Lower leg skin (tissue), 4 donors: ENCODE results near the gene CDH13. TPM values are rescaled to one million over a fixed set of nuclear protein-coding genes. Genes with fewer than 3 reads are reported as not detected.

Experiments used
- DNase-seq, 2 donors: peaks; one replicate each; pipeline ENCODE4 v3.0.0-alpha.2; 2019; ENCODE audit warnings: low spot score in 2 of 2
- H3K4me3 ChIP-seq: fragments of 200-600 bp; sonication (generic); 2 replicates; pipeline ENCODE4 v1.5.1; 2017; ENCODE audit warnings: mild to moderate bottlenecking, low read depth; ENCODE audit not compliant: poor library complexity, severe bottlenecking
- POLR2A ChIP-seq, 2 donors: fragments of 450-650 bp; IDR thresholded peaks; one replicate each; pipeline ENCODE4 v1.6.1; 2016 to 2017; ENCODE audit warnings: antibody characterized with exemption in 2 of 2, mild to moderate bottlenecking in 1 of 2, moderate library complexity in 1 of 2
- WGBS, 2 donors: methylation state at CpG; one replicate each; pipeline ENCODE4 v1.1.5; 2018; 5-methylcytosine and 5-hydroxymethylcytosine counted together
- intact Hi-C: fragments of 100-400 bp; cut with DNase I; formaldehyde crosslinking; loops from one replicate; pipeline ENCODE4 v1.15.0; 2023; ENCODE audit warnings: low total_unique reads
- total RNA-seq, 4 donors: library from RNA; depleted of rRNA; stranded (reverse); fragments of >200 nt; gene quantifications; one replicate each; pipeline ENCODE4 v1.1.0, GENCODE V29; 2016
- TF ChIP-seq, protein P1 (sequence below), 3 donors: fragments of 450-650 bp; IDR thresholded peaks; one replicate each; pipeline ENCODE4 v1.5.1; 2016; ENCODE audit warnings: antibody characterized with exemption in 3 of 3, mild to moderate bottlenecking in 3 of 3, moderate library complexity in 2 of 3

Gene CDH13
- total RNA-seq, 4 donors from 2014 or later, result 102 to 246 (median 155) TPM

DNA sequence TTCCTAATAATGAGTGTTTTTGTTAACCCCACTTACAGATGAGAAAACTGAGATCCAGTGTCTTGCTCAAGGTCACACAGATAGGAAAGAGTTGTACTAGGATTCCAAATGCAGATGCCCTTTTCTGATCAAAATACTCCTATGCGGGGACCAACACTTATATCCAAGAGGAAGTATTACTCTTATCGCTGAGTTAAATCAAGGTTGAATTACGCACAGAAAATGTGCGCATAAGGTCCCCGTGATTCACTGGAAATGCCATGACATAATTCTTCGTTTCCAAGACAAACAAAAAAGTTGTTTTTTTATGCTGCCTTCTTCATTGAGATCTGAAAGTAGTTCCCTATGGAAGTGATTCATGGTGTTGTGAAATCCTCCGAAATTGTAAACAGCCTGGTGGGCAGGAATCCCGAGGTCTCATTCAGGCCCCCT, 717.2 kb downstream of the CDH13 start:
- intact Hi-C loops, result no loop called here
- no peak for DNase-seq
- 58 to 66% methylated on average over 8 of the region's 8 CpGs for WGBS, 2 donors
- no peak overlapping the region for H3K4me3 ChIP-seq
- no peak for TF ChIP-seq POLR2A (IDR thresholded peaks at IDR 0.05)
- TF ChIP-seq, protein P1, sequence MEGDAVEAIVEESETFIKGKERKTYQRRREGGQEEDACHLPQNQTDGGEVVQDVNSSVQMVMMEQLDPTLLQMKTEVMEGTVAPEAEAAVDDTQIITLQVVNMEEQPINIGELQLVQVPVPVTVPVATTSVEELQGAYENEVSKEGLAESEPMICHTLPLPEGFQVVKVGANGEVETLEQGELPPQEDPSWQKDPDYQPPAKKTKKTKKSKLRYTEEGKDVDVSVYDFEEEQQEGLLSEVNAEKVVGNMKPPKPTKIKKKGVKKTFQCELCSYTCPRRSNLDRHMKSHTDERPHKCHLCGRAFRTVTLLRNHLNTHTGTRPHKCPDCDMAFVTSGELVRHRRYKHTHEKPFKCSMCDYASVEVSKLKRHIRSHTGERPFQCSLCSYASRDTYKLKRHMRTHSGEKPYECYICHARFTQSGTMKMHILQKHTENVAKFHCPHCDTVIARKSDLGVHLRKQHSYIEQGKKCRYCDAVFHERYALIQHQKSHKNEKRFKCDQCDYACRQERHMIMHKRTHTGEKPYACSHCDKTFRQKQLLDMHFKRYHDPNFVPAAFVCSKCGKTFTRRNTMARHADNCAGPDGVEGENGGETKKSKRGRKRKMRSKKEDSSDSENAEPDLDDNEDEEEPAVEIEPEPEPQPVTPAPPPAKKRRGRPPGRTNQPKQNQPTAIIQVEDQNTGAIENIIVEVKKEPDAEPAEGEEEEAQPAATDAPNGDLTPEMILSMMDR (IDR thresholded peaks at IDR 0.05), result no peak

GRCh38 chr16:83345846-83346640, 719.3 kb downstream of the CDH13 start:
- no peak for TF ChIP-seq POLR2A (IDR thresholded peaks at IDR 0.05)
- TF ChIP-seq, protein P1 (IDR thresholded peaks at IDR 0.05), result no peak
- WGBS, 2 donors, result 76 to 82% methylated on average over 14 of the region's 14 CpGs
- H3K4me3 ChIP-seq, result no peak overlapping the region

DNA sequence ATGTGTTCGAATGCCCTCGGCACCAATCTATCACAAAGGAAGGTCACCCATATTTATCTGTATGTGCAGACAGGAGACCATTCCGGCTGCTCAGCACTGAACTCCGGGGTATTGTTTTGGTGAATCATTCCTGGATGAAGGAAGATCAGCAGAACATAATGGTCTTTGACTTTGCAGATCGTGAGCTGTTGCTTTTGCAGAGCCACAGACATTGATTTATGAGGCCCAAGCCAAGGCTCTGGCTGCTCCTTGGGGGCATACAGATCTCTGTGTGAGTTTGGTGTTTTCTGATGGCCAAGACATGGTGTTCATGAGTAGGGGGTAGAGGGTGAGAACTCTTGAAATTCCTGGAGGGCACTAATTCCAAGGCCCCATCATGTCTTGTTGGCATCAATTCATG, 722.2 kb downstream of the CDH13 start:
- intact Hi-C loops, result no loop called here
- TF ChIP-seq, protein P1 (IDR thresholded peaks at IDR 0.05), result no peak
- no peak for TF ChIP-seq POLR2A (IDR thresholded peaks at IDR 0.05)
- 86 to 92% methylated on average over 5 of the region's 5 CpGs for WGBS, 2 donors

More at GRCh38 chr16:83345846-83346640, 719.3 kb downstream of the CDH13 start:
- intact Hi-C loops, result no loop called here
- DNase-seq, result no peak

GRCh38 chr16:83350481-83350880, 723.7 kb downstream of the CDH13 start:
- TF ChIP-seq POLR2A (IDR thresholded peaks at IDR 0.05), result no peak
- TF ChIP-seq, protein P1 (IDR thresholded peaks at IDR 0.05), result no peak
- DNase-seq, result no peak
- WGBS, 2 donors, result 79 to 91% methylated on average over 5 of the region's 5 CpGs
- intact Hi-C loops, result no loop called here
- no peak overlapping the region for H3K4me3 ChIP-seq

More for the DNA sequence above, 722.2 kb downstream of the CDH13 start:
- DNase-seq, result no peak
- no peak overlapping the region for H3K4me3 ChIP-seq

DNA sequence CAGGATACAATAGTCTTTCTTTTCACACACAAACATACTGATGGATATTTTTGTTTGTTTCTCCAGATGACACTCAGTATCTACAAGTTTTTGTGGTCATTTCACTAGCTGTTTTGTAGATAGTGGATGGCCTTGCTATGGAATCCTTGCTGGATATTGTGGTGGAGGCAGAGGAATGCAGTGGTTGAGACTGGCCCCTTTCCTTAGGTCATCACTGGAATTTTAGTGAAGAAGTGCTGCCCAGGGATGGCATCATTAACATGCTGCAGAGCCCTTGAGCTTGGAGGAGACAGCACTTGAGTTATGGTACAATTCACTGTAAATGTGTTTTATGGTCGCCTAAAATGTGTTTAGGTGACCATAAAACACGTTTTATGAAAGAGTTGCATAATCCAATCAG, 725.1 kb downstream of the CDH13 start:
- H3K4me3 ChIP-seq, result no peak overlapping the region
- intact Hi-C loops, result no loop called here
- DNase-seq, result no peak
- no peak for TF ChIP-seq POLR2A (IDR thresholded peaks at IDR 0.05)
- TF ChIP-seq, protein P1 (IDR thresholded peaks at IDR 0.05), result no peak
- WGBS, 2 donors, result 74 to 87% methylated on average over 2 of the region's 2 CpGs
